ENCODE measurements around the gene GRB14. TPM values are rescaled to one million over a fixed set of nuclear protein-coding genes. Genes with fewer than 3 reads are reported as not detected.

The GRB14 gene
- total RNA-seq, 1 donor from 2014 or later = 39.3 TPM

DNA sequence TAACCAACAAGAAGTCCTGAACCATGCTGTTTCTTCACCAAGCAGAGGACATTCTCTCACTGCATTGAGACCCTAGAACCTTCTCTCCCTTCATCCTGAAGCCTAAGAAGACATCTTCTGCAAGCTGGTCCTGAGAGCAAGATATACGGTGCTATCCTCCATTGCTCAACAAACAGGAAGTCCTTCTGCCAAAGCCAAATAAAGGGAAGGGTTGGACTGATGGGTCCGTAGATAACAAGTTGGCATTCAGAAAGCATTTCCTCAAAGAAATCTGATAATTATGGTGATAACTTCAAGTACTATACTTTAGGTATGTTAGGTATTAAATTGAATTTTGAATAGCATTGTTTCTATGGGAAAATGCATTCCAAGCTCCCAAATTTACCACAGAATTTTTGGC is 23.3 kb downstream of the GRB14 start:
- no peaks in the 10 kb centered on the region for H3K9me3 ChIP-seq (replicated peaks)
- H3K4me1 ChIP-seq = peaks cover 34% of the 10 kb centered on the region
- H3K27me3 ChIP-seq (ENCODE audit: low read depth) = no peaks in the 10 kb centered on the region
- no peaks in the 10 kb centered on the region for H3K36me3 ChIP-seq
- TF ChIP-seq, protein P1, sequence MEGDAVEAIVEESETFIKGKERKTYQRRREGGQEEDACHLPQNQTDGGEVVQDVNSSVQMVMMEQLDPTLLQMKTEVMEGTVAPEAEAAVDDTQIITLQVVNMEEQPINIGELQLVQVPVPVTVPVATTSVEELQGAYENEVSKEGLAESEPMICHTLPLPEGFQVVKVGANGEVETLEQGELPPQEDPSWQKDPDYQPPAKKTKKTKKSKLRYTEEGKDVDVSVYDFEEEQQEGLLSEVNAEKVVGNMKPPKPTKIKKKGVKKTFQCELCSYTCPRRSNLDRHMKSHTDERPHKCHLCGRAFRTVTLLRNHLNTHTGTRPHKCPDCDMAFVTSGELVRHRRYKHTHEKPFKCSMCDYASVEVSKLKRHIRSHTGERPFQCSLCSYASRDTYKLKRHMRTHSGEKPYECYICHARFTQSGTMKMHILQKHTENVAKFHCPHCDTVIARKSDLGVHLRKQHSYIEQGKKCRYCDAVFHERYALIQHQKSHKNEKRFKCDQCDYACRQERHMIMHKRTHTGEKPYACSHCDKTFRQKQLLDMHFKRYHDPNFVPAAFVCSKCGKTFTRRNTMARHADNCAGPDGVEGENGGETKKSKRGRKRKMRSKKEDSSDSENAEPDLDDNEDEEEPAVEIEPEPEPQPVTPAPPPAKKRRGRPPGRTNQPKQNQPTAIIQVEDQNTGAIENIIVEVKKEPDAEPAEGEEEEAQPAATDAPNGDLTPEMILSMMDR (IDR thresholded peaks at IDR 0.05; ENCODE audit: borderline replicate concordance) = no peak
- no peak overlapping the region for H3K4me3 ChIP-seq
- no peak overlapping the region for H3K27ac ChIP-seq (replicated peaks)
- DNase-seq = no peak
- intact Hi-C loops (cut with micrococcal nuclease) = no loop called here

DNA sequence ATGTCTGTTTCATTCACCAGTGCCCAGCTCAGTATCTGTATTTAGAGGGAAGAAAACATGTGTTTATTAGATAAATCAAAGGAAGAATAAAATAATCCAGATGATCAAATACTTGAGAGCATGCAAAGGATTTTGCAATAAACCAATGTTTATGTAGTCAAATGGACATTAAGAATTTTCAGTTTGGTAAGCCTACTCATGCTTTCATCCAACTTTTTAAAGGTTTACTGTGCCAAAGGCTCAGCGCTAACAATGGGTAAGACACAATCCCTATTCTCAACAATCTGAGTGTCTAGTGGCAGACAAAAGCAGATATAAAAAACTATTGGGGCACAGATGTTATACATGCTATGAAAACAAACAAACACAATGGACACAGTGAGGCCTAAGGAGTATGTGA is 26.3 kb downstream of the GRB14 start:
- no peaks in the 10 kb centered on the region for H3K9me3 ChIP-seq (replicated peaks)
- H3K27ac ChIP-seq (replicated peaks) = no peak overlapping the region
- no peaks in the 10 kb centered on the region for H3K27me3 ChIP-seq (ENCODE audit: low read depth)
- no peak overlapping the region for H3K4me3 ChIP-seq
- peaks cover 26% of the 10 kb centered on the region for H3K4me1 ChIP-seq
- H3K36me3 ChIP-seq = no peaks in the 10 kb centered on the region
- TF ChIP-seq, protein P1 (IDR thresholded peaks at IDR 0.05; ENCODE audit: borderline replicate concordance) = no peak
- intact Hi-C loops (cut with micrococcal nuclease) = no loop called here
- DNase-seq = no peak

DNA sequence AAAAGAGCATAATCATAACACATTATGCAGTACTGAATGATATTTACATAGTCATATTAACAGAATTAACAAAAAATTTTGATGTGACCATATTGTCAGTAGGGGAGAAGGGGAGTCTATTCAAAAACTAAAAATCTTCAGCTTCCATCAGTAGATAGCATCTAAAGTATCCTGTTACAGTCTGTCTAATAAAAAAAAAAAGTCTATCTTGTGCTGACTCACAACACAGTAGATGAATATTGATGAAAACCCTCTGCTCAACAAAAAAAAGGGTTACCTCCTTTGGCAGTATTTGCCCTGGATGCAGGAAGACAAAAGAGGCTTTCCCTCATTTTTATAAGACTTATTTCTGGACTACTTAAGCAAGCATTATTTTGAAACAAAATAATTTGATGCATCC is 27.3 kb downstream of the GRB14 start:
- intact Hi-C loops (cut with micrococcal nuclease) = no loop called here
- TF ChIP-seq, protein P1 (IDR thresholded peaks at IDR 0.05; ENCODE audit: borderline replicate concordance) = no peak
- Histone ChIP-seq H3K4me3 (no peak overlapping the region), H3K4me1 (peaks cover 17% of the 10 kb centered on the region), H3K27ac (replicated peaks) (no peak overlapping the region), H3K36me3 (no peaks in the 10 kb centered on the region), H3K27me3 (ENCODE audit: low read depth) (no peaks in the 10 kb centered on the region), H3K9me3 (replicated peaks) (no peaks in the 10 kb centered on the region)
- DNase-seq = no peak

DNA sequence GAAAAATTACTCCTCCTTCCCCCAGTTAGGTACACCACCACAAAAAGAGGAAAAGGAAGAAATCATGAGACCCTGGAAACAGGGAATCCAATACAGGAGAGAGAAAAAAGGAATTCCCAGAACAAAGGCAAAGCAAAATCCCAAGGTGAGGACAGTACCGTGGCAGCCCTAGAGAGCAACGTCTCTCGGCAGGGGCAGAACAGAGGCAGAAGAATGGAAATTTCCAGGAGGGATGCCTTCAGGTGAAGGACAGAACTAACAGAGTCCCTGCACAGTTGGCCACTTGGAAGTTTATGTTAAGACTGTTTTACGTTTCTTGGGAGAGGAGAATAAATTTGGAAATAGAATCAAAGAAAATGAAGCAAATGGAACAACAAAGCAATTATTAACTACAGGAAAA is 27.7 kb downstream of the GRB14 start:
- Histone ChIP-seq H3K27me3 (ENCODE audit: low read depth) (no peaks in the 10 kb centered on the region), H3K27ac (replicated peaks) (no peak overlapping the region), H3K9me3 (replicated peaks) (no peaks in the 10 kb centered on the region), H3K36me3 (no peaks in the 10 kb centered on the region), H3K4me3 (no peak overlapping the region), H3K4me1 (peaks cover 13% of the 10 kb centered on the region)
- TF ChIP-seq, protein P1 (IDR thresholded peaks at IDR 0.05; ENCODE audit: borderline replicate concordance) = no peak
- DNase-seq = no peak
- intact Hi-C loops (cut with micrococcal nuclease) = no loop called here

DNA sequence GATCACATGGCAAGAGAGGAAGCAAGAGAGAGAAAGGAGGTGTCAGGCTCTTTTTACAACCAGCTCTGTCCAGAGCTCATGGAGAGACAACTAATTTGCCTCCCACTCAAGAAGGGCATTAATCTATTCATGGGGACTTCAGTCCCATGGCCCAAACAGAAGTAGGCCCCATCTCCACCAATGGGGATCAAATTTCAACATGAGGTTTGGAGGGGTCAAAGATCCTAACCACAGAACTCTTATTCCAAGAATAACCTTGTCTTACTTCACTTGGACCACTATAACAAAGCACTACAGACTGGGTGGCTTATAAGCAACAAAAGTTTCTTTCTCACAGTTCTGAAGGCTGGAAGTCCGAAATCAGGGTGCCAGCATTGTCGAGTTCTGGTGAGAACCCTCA is 31.8 kb downstream of the GRB14 start:
- H3K27ac ChIP-seq (replicated peaks) = no peak overlapping the region
- no peaks in the 10 kb centered on the region for H3K36me3 ChIP-seq
- H3K27me3 ChIP-seq (ENCODE audit: low read depth) = no peaks in the 10 kb centered on the region
- peaks cover 8% of the 10 kb centered on the region for H3K4me1 ChIP-seq
- DNase-seq = no peak
- no peaks in the 10 kb centered on the region for H3K9me3 ChIP-seq (replicated peaks)
- no peak overlapping the region for H3K4me3 ChIP-seq
- TF ChIP-seq, protein P1 (IDR thresholded peaks at IDR 0.05; ENCODE audit: borderline replicate concordance) = no peak
- intact Hi-C loops (cut with micrococcal nuclease) = no loop called here

DNA sequence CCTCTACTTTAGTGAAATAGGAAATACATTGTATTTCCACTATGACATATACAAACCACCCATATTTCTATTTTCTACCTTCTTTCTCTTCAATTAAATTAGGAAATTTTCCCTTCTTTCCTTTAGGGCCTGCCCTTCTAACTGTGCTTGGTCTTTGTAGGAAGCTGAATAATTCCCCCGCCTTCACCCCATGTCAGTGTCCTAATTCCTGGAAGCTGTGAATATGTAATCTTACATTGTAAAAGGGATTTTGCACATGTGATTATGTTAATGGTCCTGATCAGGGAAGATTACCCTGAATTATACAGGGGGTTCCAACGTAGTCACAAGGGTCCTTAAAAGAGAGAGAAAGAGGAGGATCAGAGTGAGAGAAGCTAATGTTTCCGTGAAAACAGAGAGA is 40.2 kb downstream of the GRB14 start:
- no peaks in the 10 kb centered on the region for H3K27me3 ChIP-seq (ENCODE audit: low read depth)
- DNase-seq = no peak
- intact Hi-C loops (cut with micrococcal nuclease) = no loop called here
- no peak overlapping the region for H3K4me3 ChIP-seq
- no peaks in the 10 kb centered on the region for H3K9me3 ChIP-seq (replicated peaks)
- H3K27ac ChIP-seq (replicated peaks) = no peak overlapping the region
- no peaks in the 10 kb centered on the region for H3K36me3 ChIP-seq
- TF ChIP-seq, protein P1 (IDR thresholded peaks at IDR 0.05; ENCODE audit: borderline replicate concordance) = no peak
- peaks cover 1% of the 10 kb centered on the region for H3K4me1 ChIP-seq
